ENCODE results near the gene TMEM236.

Gene TMEM236

GRCh38 chr10:17831341-17831740, 79.3 kb downstream of the TMEM236 start:
- no peak for DNase-seq (ENCODE audit: low read depth)

GRCh38 chr10:17831896-17832295, 79.9 kb downstream of the TMEM236 start:
- no peak for DNase-seq (ENCODE audit: low read depth)

GRCh38 chr10:17833656-17834055, 81.7 kb downstream of the TMEM236 start:
- DNase-seq (ENCODE audit: low read depth) = no peak

GRCh38 chr10:17835688-17836087, 83.7 kb downstream of the TMEM236 start:
- DNase-seq (ENCODE audit: low read depth) = no peak

- no peak for DNase-seq (ENCODE audit: low read depth)
Measured at GRCh38 chr10:17836942-17837341, 84.9 kb downstream of the TMEM236 start.

GRCh38 chr10:17838080-17838648, 86.2 kb downstream of the TMEM236 start:
- DNase-seq (ENCODE audit: low read depth) = no peak

- no peak for DNase-seq (ENCODE audit: low read depth)
Measured at GRCh38 chr10:17841050-17841449, 89.0 kb downstream of the TMEM236 start.

GRCh38 chr10:17842641-17843040, 90.6 kb downstream of the TMEM236 start:
- no peak for DNase-seq (ENCODE audit: low read depth)

- no peak for DNase-seq (ENCODE audit: low read depth)
Measured at GRCh38 chr10:17847585-17848296, 95.7 kb downstream of the TMEM236 start.

GRCh38 chr10:17848646-17849045, 96.6 kb downstream of the TMEM236 start:
- no peak for DNase-seq (ENCODE audit: low read depth)

Data from stimulated activated CD8-positive, alpha-beta memory T cell treated with anti-CD3 and anti-CD28 coated beads, Interleukin-15, amount 100 ng/mL, for 1 hour (primary cell).